ENCODE results near the gene CSMD2.
A peak's percentile ranks its signal among the peaks of the same experiment; 100 is the strongest.

Gene CSMD2

GRCh38 chr1:33601751-33602150 lies 563.3 kb downstream of the CSMD2 start:
- no peaks in the 10 kb centered on the region for H3K4me1 ChIP-seq (ENCODE audit: control insufficient read depth in 1 of 2, insufficient read depth in 2 of 2, low read length in 2 of 2)
- no peaks in the 10 kb centered on the region for H3K9me3 ChIP-seq (ENCODE audit: control insufficient read depth in 1 of 2, low read length in 2 of 2)
- H3K27ac ChIP-seq (ENCODE audit: low read depth, low read length) = no peak overlapping the region
- no peak overlapping the region for H3K9ac ChIP-seq (ENCODE audit: low read depth in 1 of 2, low read length in 2 of 2)
- H3K27me3 ChIP-seq (ENCODE audit: control insufficient read depth in 1 of 2, insufficient read depth in 2 of 2, low read length in 2 of 2) = no peaks in the 10 kb centered on the region
- no peaks in the 10 kb centered on the region for H3K36me3 ChIP-seq (ENCODE audit: control insufficient read depth in 1 of 2, insufficient read depth in 2 of 2, low read length in 2 of 2)
- no peak overlapping the region for H3K4me3 ChIP-seq (ENCODE audit: low read depth in 1 of 2, low read length in 2 of 2)

DNA sequence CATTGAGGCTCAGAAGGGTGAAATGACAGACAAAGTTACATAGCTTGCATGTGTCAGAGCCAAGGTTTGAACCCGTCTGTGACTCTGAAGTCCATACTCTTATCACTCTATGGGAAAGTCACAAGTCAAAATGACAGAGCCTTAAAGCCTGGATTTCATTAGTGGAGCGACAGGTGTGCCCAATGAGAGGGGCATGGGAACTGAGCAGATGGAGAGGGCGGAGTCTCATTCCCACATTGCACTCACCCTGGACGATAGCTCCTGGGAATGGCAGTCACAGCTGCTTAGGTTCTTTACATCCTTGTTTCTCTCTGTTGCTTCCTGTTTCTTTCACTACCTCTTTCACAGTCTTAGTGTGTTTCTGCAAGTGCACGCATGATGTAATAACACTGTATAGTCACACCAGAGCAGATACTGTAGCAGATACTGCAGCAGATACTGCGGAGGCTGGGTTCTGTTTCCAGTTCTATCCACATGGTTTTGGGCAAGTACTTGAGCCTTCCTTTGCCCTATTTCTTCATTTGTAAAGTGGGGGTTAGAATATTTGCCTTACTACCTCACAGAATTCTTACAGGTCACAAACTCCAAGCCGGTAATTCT lies 565.4 kb downstream of the CSMD2 start:
- no peaks in the 10 kb centered on the region for H3K4me1 ChIP-seq (ENCODE audit: control insufficient read depth in 1 of 2, insufficient read depth in 2 of 2, low read length in 2 of 2)
- H3K4me3 ChIP-seq (ENCODE audit: low read depth in 1 of 2, low read length in 2 of 2) = no peak overlapping the region
- H3K27me3 ChIP-seq (ENCODE audit: control insufficient read depth in 1 of 2, insufficient read depth in 2 of 2, low read length in 2 of 2) = peaks cover 0 to 8% of the 10 kb centered on the region in 2 donors
- no peak overlapping the region for H3K9ac ChIP-seq (ENCODE audit: low read depth in 1 of 2, low read length in 2 of 2)
- H3K27ac ChIP-seq (ENCODE audit: low read depth, low read length) = no peak overlapping the region
- no peaks in the 10 kb centered on the region for H3K36me3 ChIP-seq (ENCODE audit: control insufficient read depth in 1 of 2, insufficient read depth in 2 of 2, low read length in 2 of 2)
- H3K9me3 ChIP-seq (ENCODE audit: control insufficient read depth in 1 of 2, low read length in 2 of 2) = no peaks in the 10 kb centered on the region

GRCh38 chr1:33588726-33589125 lies 576.3 kb downstream of the CSMD2 start:
- Histone ChIP-seq H3K4me1 (ENCODE audit: control insufficient read depth in 1 of 2, insufficient read depth in 2 of 2, low read length in 2 of 2) (no peaks in the 10 kb centered on the region), H3K4me3 (ENCODE audit: low read depth in 1 of 2, low read length in 2 of 2) (no peak overlapping the region), H3K27ac (ENCODE audit: low read depth, low read length) (no peak overlapping the region), H3K9ac (ENCODE audit: low read depth in 1 of 2, low read length in 2 of 2) (no peak overlapping the region), H3K36me3 (ENCODE audit: control insufficient read depth in 1 of 2, insufficient read depth in 2 of 2, low read length in 2 of 2) (no peaks in the 10 kb centered on the region), H3K27me3 (ENCODE audit: control insufficient read depth in 1 of 2, insufficient read depth in 2 of 2, low read length in 2 of 2) (no peaks in the 10 kb centered on the region), H3K9me3 (ENCODE audit: control insufficient read depth in 1 of 2, low read length in 2 of 2) (no peaks in the 10 kb centered on the region)

DNA sequence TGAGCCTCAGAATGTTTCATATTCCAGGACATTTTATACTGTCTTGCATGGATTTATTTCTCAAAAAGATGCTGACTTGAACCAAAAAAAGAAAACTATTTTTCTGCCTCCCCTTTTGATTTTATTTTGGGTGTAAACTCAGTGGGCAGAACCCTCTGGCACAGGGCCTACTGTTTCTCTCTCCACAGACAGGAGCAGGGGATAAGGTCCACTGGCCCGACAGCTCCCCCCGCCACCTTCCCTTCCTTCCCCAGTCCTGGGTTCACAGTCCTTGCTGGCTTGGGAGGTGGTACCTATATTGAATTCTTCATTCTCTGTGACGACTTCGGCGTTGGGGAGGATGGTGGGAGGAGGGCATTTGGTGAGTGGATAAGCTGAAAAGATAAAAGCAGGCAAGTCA lies 578.2 kb downstream of the CSMD2 start:
- Histone ChIP-seq H3K4me1 (ENCODE audit: control insufficient read depth in 1 of 2, insufficient read depth in 2 of 2, low read length in 2 of 2) (no peaks in the 10 kb centered on the region), H3K27me3 (ENCODE audit: control insufficient read depth in 1 of 2, insufficient read depth in 2 of 2, low read length in 2 of 2) (peaks cover 0 to 1% of the 10 kb centered on the region in 2 donors), H3K9me3 (ENCODE audit: control insufficient read depth in 1 of 2, low read length in 2 of 2) (no peaks in the 10 kb centered on the region), H3K36me3 (ENCODE audit: control insufficient read depth in 1 of 2, insufficient read depth in 2 of 2, low read length in 2 of 2) (no peaks in the 10 kb centered on the region), H3K27ac (ENCODE audit: low read depth, low read length) (no peak overlapping the region), H3K9ac (ENCODE audit: low read depth in 1 of 2, low read length in 2 of 2) (no peak overlapping the region), H3K4me3 (ENCODE audit: low read depth in 1 of 2, low read length in 2 of 2) (no peak overlapping the region)

GRCh38 chr1:33586106-33586505 lies 578.9 kb downstream of the CSMD2 start:
- no peaks in the 10 kb centered on the region for H3K9me3 ChIP-seq (ENCODE audit: control insufficient read depth in 1 of 2, low read length in 2 of 2)
- peaks cover 0 to 2% of the 10 kb centered on the region in 2 donors for H3K27me3 ChIP-seq (ENCODE audit: control insufficient read depth in 1 of 2, insufficient read depth in 2 of 2, low read length in 2 of 2)
- H3K36me3 ChIP-seq (ENCODE audit: control insufficient read depth in 1 of 2, insufficient read depth in 2 of 2, low read length in 2 of 2) = no peaks in the 10 kb centered on the region
- H3K4me1 ChIP-seq (ENCODE audit: control insufficient read depth in 1 of 2, insufficient read depth in 2 of 2, low read length in 2 of 2) = no peaks in the 10 kb centered on the region
- no peak overlapping the region for H3K27ac ChIP-seq (ENCODE audit: low read depth, low read length)
- no peak overlapping the region for H3K4me3 ChIP-seq (ENCODE audit: low read depth in 1 of 2, low read length in 2 of 2)
- no peak overlapping the region for H3K9ac ChIP-seq (ENCODE audit: low read depth in 1 of 2, low read length in 2 of 2)

GRCh38 chr1:33583567-33583966 lies 581.5 kb downstream of the CSMD2 start:
- H3K4me1 ChIP-seq (ENCODE audit: control insufficient read depth in 1 of 2, insufficient read depth in 2 of 2, low read length in 2 of 2) = peaks cover 0 to 2% of the 10 kb centered on the region in 2 donors
- H3K9me3 ChIP-seq (ENCODE audit: control insufficient read depth in 1 of 2, low read length in 2 of 2) = no peaks in the 10 kb centered on the region
- no peak overlapping the region for H3K9ac ChIP-seq (ENCODE audit: low read depth in 1 of 2, low read length in 2 of 2)
- peaks cover 0 to 2% of the 10 kb centered on the region in 2 donors for H3K27me3 ChIP-seq (ENCODE audit: control insufficient read depth in 1 of 2, insufficient read depth in 2 of 2, low read length in 2 of 2)
- no peak overlapping the region for H3K27ac ChIP-seq (ENCODE audit: low read depth, low read length)
- H3K4me3 ChIP-seq (ENCODE audit: low read depth in 1 of 2, low read length in 2 of 2) = no peak overlapping the region
- H3K36me3 ChIP-seq (ENCODE audit: control insufficient read depth in 1 of 2, insufficient read depth in 2 of 2, low read length in 2 of 2) = no peaks in the 10 kb centered on the region

GRCh38 chr1:33578557-33579448 lies 586.2 kb downstream of the CSMD2 start:
- Histone ChIP-seq H3K4me1 (ENCODE audit: control insufficient read depth in 1 of 2, insufficient read depth in 2 of 2, low read length in 2 of 2) (peaks cover 11 to 25% of the 10 kb centered on the region in 2 donors), H3K36me3 (ENCODE audit: control insufficient read depth in 1 of 2, insufficient read depth in 2 of 2, low read length in 2 of 2) (no peaks in the 10 kb centered on the region), H3K27me3 (ENCODE audit: control insufficient read depth in 1 of 2, insufficient read depth in 2 of 2, low read length in 2 of 2) (peaks cover 0 to 2% of the 10 kb centered on the region in 2 donors), H3K9me3 (ENCODE audit: control insufficient read depth in 1 of 2, low read length in 2 of 2) (no peaks in the 10 kb centered on the region), H3K27ac (ENCODE audit: low read depth, low read length) (no peak overlapping the region), H3K4me3 (ENCODE audit: low read depth in 1 of 2, low read length in 2 of 2) (no peak overlapping the region), H3K9ac (ENCODE audit: low read depth in 1 of 2, low read length in 2 of 2) (no peak overlapping the region)

- Histone ChIP-seq H3K9me3 (ENCODE audit: control insufficient read depth in 1 of 2, low read length in 2 of 2) (no peaks in the 10 kb centered on the region), H3K4me1 (ENCODE audit: control insufficient read depth in 1 of 2, insufficient read depth in 2 of 2, low read length in 2 of 2) (peaks cover 11 to 25% of the 10 kb centered on the region in 2 donors), H3K9ac (ENCODE audit: low read depth in 1 of 2, low read length in 2 of 2) (no peak overlapping the region), H3K27ac (ENCODE audit: low read depth, low read length) (no peak overlapping the region), H3K4me3 (ENCODE audit: low read depth in 1 of 2, low read length in 2 of 2) (peak overlapping the region; percentile 29 to 35), H3K27me3 (ENCODE audit: control insufficient read depth in 1 of 2, insufficient read depth in 2 of 2, low read length in 2 of 2) (peaks cover 0 to 2% of the 10 kb centered on the region in 2 donors), H3K36me3 (ENCODE audit: control insufficient read depth in 1 of 2, insufficient read depth in 2 of 2, low read length in 2 of 2) (no peaks in the 10 kb centered on the region)
These were observed 587.4 kb downstream of the CSMD2 start for GRCh38 chr1:33577663-33578062.

DNA sequence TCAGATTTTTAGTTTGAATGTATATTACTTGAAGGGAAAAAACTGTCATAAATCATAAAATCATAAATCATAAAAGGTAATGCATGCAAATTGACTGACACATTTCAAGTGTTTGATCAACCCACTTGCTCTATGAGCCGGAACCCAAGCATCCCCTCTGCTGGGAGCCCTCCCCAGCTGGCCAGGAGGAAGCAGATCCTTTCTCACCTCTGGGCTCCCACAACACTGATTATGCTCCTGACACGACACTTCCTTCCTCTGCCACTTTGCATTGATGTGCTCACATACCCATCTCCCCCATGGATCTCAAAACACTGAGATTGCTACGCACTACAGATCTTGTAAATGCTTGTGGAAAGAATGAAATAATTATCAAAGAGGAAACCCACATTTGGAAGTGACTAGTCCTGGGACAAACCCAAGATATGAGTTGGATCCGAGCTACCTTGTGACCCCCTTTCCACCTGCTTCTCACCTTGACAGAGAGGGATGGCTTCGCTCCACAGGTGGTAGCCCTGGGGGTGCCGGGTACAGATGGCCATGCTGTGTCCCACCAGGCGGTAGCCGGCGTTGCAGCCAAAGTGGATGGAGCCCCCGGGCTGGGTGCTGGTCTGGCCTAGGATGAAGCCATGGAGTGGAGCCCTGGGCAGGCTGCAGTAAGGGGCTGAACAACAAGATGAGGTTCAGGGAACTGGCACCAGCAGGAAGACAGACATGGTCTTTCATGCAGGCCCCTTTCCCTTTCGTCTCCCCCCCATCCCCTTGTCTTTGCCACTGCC lies 588.0 kb downstream of the CSMD2 start:
- peak overlapping the region; percentile 29 to 35 for H3K4me3 ChIP-seq (ENCODE audit: low read depth in 1 of 2, low read length in 2 of 2)
- H3K4me1 ChIP-seq (ENCODE audit: control insufficient read depth in 1 of 2, insufficient read depth in 2 of 2, low read length in 2 of 2) = peaks cover 11 to 25% of the 10 kb centered on the region in 2 donors
- peaks cover 0 to 2% of the 10 kb centered on the region in 2 donors for H3K27me3 ChIP-seq (ENCODE audit: control insufficient read depth in 1 of 2, insufficient read depth in 2 of 2, low read length in 2 of 2)
- no peak overlapping the region for H3K27ac ChIP-seq (ENCODE audit: low read depth, low read length)
- H3K9ac ChIP-seq (ENCODE audit: low read depth in 1 of 2, low read length in 2 of 2) = no peak overlapping the region
- H3K9me3 ChIP-seq (ENCODE audit: control insufficient read depth in 1 of 2, low read length in 2 of 2) = no peaks in the 10 kb centered on the region
- H3K36me3 ChIP-seq (ENCODE audit: control insufficient read depth in 1 of 2, insufficient read depth in 2 of 2, low read length in 2 of 2) = no peaks in the 10 kb centered on the region

All from duodenal mucosa (tissue), 2 donors.